GM18519 (cell line): ENCODE data around the gene TRPM6.

Experiments
- ATAC-seq: cut with Tn5 transposase; IDR thresholded peaks from one replicate; pipeline ENCODE4 v1.9.1; 2021; ENCODE audit warnings: mild to moderate bottlenecking, moderate library complexity; ENCODE audit not compliant: unreplicated experiment, low FRiP score

Gene TRPM6

GRCh38 chr9:74777136-74777879 lies 110.4 kb downstream of the TRPM6 start:
- ATAC-seq, result peak; percentile 48

- no peak for ATAC-seq
Measured at GRCh38 chr9:74775396-74775795, 112.3 kb downstream of the TRPM6 start.

- ATAC-seq, result peak; percentile 36
Measured at GRCh38 chr9:74773886-74774479, 113.7 kb downstream of the TRPM6 start.

- peak; percentile 59 for ATAC-seq
Measured at GRCh38 chr9:74772121-74772520, 115.6 kb downstream of the TRPM6 start.

- no peak for ATAC-seq
Measured at GRCh38 chr9:74771672-74772071, 116.0 kb downstream of the TRPM6 start.

- no peak for ATAC-seq
Measured at GRCh38 chr9:74771262-74771585, 116.5 kb downstream of the TRPM6 start.

- no peak for ATAC-seq
Measured at GRCh38 chr9:74770508-74771261, 117.0 kb downstream of the TRPM6 start.

GRCh38 chr9:74765481-74765971 lies 122.2 kb downstream of the TRPM6 start:
- ATAC-seq, result no peak

- no peak for ATAC-seq
Measured at GRCh38 chr9:74762950-74763349, 124.8 kb downstream of the TRPM6 start.

GRCh38 chr9:74760031-74760700 lies 127.6 kb downstream of the TRPM6 start:
- no peak for ATAC-seq

GRCh38 chr9:74755999-74756398 lies 131.7 kb downstream of the TRPM6 start:
- ATAC-seq, result no peak

GRCh38 chr9:74755355-74755754 lies 132.4 kb downstream of the TRPM6 start:
- ATAC-seq, result no peak

- ATAC-seq, result no peak
Measured at GRCh38 chr9:74753650-74754049, 134.1 kb downstream of the TRPM6 start.

- no peak for ATAC-seq
Measured at GRCh38 chr9:74748966-74749365, 138.8 kb downstream of the TRPM6 start.

GRCh38 chr9:74742792-74743730 lies 144.7 kb downstream of the TRPM6 start:
- no peak for ATAC-seq

- no peak for ATAC-seq
Measured at GRCh38 chr9:74742191-74742790, 145.4 kb downstream of the TRPM6 start.

GRCh38 chr9:74736646-74737045 lies 151.1 kb downstream of the TRPM6 start:
- ATAC-seq, result no peak

GRCh38 chr9:74735761-74736160 lies 152.0 kb downstream of the TRPM6 start:
- ATAC-seq, result no peak

GRCh38 chr9:74729136-74729695 lies 158.5 kb downstream of the TRPM6 start:
- no peak for ATAC-seq
